Measurements from ENCODE around the gene ZDHHC14.

DNA sequence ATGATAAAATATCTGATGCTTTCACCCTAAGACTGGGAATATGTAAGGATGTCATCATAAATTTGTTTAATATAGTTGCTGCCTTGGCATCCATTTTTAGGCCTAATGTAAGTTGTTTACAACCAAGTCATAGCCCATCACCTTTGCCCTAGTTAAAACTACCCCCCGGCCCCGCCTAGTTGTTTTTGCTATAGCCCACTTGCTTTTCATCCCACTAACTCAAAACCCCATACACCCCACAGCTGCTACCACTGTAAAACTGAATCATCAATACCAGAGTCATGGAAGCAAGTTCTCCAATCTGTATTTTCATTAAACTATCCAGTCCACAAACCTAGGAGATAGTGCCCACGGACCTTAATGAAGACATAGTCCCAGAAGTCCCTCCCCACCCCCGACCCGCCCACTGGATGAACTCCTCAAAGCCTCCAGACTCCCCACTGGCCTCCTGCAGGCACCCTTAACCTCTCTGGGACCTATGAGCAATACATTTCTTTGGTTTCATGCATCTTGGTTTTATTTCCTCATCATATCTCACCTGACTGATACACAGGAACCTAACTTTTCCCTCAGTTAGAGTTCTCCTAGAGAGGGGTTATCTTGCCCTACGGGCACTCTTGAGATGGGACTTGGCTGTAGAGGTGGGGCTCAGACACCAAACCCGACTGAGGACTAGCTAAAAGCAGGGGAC lies 12.5 kb upstream of the ZDHHC14 start:
- TF ChIP-seq, protein P1, sequence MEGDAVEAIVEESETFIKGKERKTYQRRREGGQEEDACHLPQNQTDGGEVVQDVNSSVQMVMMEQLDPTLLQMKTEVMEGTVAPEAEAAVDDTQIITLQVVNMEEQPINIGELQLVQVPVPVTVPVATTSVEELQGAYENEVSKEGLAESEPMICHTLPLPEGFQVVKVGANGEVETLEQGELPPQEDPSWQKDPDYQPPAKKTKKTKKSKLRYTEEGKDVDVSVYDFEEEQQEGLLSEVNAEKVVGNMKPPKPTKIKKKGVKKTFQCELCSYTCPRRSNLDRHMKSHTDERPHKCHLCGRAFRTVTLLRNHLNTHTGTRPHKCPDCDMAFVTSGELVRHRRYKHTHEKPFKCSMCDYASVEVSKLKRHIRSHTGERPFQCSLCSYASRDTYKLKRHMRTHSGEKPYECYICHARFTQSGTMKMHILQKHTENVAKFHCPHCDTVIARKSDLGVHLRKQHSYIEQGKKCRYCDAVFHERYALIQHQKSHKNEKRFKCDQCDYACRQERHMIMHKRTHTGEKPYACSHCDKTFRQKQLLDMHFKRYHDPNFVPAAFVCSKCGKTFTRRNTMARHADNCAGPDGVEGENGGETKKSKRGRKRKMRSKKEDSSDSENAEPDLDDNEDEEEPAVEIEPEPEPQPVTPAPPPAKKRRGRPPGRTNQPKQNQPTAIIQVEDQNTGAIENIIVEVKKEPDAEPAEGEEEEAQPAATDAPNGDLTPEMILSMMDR (IDR thresholded peaks at IDR 0.05; ENCODE audit: insufficient read depth, low read length, poor library complexity, severe bottlenecking): no peak
- TF ChIP-seq EZH2phosphoT487 (conservative IDR thresholded peaks at IDR 0.05; ENCODE audit: low read length): no peak
